HepG2 (cell line): ENCODE results near the gene TBC1D14. TPM values are rescaled to one million over a fixed set of nuclear protein-coding genes. Genes with fewer than 3 reads are reported as not detected.

Experiments
- GATAD1 ChIP-seq: IDR thresholded peaks from 2 replicates; pipeline ENCODE4 v1.6.1; 2016; ENCODE audit warnings: missing genetic modification reagents, missing compliant biosample characterization
- HOXD1 ChIP-seq: sonication (generic); formaldehyde crosslinking; IDR thresholded peaks from 2 replicates; pipeline ENCODE4 v1.5.0; 2020; ENCODE audit warnings: missing genetic modification reagents
- MAFK ChIP-seq, 2 experiments: IDR thresholded peaks in 1 of 2; conservative IDR thresholded peaks in 1 of 2; 2 replicates each; pipeline ENCODE4 v1.6.1; 2011; ENCODE audit warnings: improper control_type of control experiment in 2 of 2, low read length in 2 of 2
- MBD4 ChIP-seq: IDR thresholded peaks from 2 replicates; pipeline ENCODE4 v1.6.1; 2012; ENCODE audit warnings: low read length, inconsistent platforms, borderline replicate concordance
- MTA1 ChIP-seq: sonication (generic); formaldehyde crosslinking; IDR thresholded peaks from 2 replicates; pipeline ENCODE4 v1.4.0; 2020; ENCODE audit warnings: missing genetic modification reagents, mild to moderate bottlenecking, borderline replicate concordance
- RCOR2 ChIP-seq: IDR thresholded peaks from 2 replicates; pipeline ENCODE4 v1.6.1; 2016; ENCODE audit warnings: missing biosample characterization, missing genetic modification reagents
- SP4 ChIP-seq: sonication (generic); formaldehyde crosslinking; IDR thresholded peaks from 2 replicates; pipeline ENCODE4 v1.8.1; 2023; ENCODE audit warnings: mild to moderate bottlenecking, missing genetic modification reagents
- ZNF24 ChIP-seq: fragments of 450-650 bp; IDR thresholded peaks from 2 replicates; pipeline ENCODE4 v1.6.1; 2017; ENCODE audit warnings: antibody characterized with exemption, mild to moderate bottlenecking
- ZNF296 ChIP-seq: sonication (generic); formaldehyde crosslinking; conservative IDR thresholded peaks from 2 replicates; pipeline ENCODE4 v1.5.0; 2020; ENCODE audit warnings: mild to moderate bottlenecking, missing genetic modification reagents
- ZNF317 ChIP-seq: sonication (generic); formaldehyde crosslinking; IDR thresholded peaks from 2 replicates; pipeline ENCODE4 v1.5.0; 2020; ENCODE audit warnings: mild to moderate bottlenecking, missing genetic modification reagents
- ZNF501 ChIP-seq: sonication (generic); formaldehyde crosslinking; IDR thresholded peaks from 2 replicates; pipeline ENCODE4 v1.5.1; 2020; ENCODE audit warnings: mild to moderate bottlenecking, moderate library complexity, missing genetic modification reagents
- ZNF557 ChIP-seq: sonication (generic); formaldehyde crosslinking; IDR thresholded peaks from 2 replicates; pipeline ENCODE4 v1.4.0; 2020; ENCODE audit warnings: missing genetic modification reagents
- ZNF850 ChIP-seq: sonication (generic); formaldehyde crosslinking; conservative IDR thresholded peaks from 2 replicates; pipeline ENCODE4 v1.9.0; 2021; ENCODE audit warnings: mild to moderate bottlenecking, missing genetic modification reagents
- ZSCAN31 ChIP-seq: sonication (generic); formaldehyde crosslinking; IDR thresholded peaks from 2 replicates; pipeline ENCODE4 v1.5.0; 2020; ENCODE audit warnings: low read depth, mild to moderate bottlenecking, missing genetic modification reagents
- polyA plus RNA-seq, 8 experiments: library from polyadenylated mRNA; depleted of rRNA in 3 of 8; stranded (reverse) in 7 of 8; unstranded in 1 of 8; fragments of >200 nt; fragmentation: Illumina TruSeq in 4 of 8; extraction: Trizol in 4 of 8; gene quantifications; 2 replicates each; pipeline versions ENCODE4 v1.2.1 to v1.2.3, GENCODE V29; 2011 to 2016; ENCODE audit warnings: low read depth in 4 of 8, missing spikeins in 1 of 8, mixed read lengths in 1 of 8; ENCODE audit not compliant: insufficient read depth in 1 of 8
- total RNA-seq, 5 experiments: library from RNA; depleted of rRNA; stranded (reverse); fragments of >200 nt; fragmentation: Illumina TruSeq; extraction: Trizol; gene quantifications; 2 replicates each; pipeline ENCODE4 v1.2.3, GENCODE V29; 2016; ENCODE audit warnings: low read depth in 1 of 5
- TF ChIP-seq, protein P1 (sequence below): sonication (generic); formaldehyde crosslinking; IDR thresholded peaks from 2 replicates; pipeline ENCODE4 v1.5.0; 2020; ENCODE audit warnings: mild to moderate bottlenecking, missing genetic modification reagents
- TF ChIP-seq, protein P2 (sequence below): sonication (generic); formaldehyde crosslinking; IDR thresholded peaks from one replicate; pipeline ENCODE4 v1.5.1; 2020; ENCODE audit warnings: mild to moderate bottlenecking, missing genetic modification reagents; ENCODE audit errors: not compliant biosample characterization
- TF ChIP-seq, protein P3 (sequence below): sonication (generic); formaldehyde crosslinking; IDR thresholded peaks from 2 replicates; pipeline ENCODE4 v1.5.1; 2020; ENCODE audit warnings: missing genetic modification reagents, mild to moderate bottlenecking, borderline replicate concordance
- TF ChIP-seq, protein P4 (sequence below): sonication (generic); formaldehyde crosslinking; IDR thresholded peaks from 2 replicates; pipeline ENCODE4 v1.4.0; 2020; ENCODE audit warnings: missing genetic modification reagents

Gene TBC1D14
- total and polyA plus RNA-seq, 2 of the 13 experiments (the other 11 are each of a cell fraction or from before 2014, with no cell fraction given), result 29.5 to 46.5 TPM

DNA sequence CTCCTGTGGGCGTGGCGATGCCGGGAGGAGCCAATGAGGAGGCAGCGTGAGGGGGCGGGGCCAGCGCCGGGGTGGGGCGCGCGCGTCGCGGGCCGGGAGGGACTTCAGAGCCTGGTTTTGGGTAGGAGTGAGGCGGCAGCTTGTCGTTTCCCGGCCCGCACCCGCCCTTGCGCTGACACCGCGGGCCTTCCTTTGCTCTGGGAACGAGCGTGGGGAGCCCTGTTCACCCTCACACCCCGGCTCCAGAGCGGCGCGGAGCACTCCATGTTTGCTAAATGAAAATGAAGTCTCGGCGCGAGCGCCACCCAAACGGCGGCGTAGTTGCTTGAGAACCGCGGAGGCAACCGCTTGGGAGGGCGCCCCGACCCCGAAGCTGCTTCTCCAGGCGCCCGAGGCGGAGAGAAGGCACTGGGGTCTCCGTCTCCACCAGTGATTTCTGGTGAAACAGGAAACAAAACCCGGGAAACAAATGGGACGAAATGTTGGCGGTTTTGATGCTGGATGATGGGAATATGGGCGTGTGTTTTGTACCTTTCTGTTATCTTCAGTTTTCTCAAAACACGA is 158.7 kb downstream of the TBC1D14 start (continued):
- TF ChIP-seq, protein P1, sequence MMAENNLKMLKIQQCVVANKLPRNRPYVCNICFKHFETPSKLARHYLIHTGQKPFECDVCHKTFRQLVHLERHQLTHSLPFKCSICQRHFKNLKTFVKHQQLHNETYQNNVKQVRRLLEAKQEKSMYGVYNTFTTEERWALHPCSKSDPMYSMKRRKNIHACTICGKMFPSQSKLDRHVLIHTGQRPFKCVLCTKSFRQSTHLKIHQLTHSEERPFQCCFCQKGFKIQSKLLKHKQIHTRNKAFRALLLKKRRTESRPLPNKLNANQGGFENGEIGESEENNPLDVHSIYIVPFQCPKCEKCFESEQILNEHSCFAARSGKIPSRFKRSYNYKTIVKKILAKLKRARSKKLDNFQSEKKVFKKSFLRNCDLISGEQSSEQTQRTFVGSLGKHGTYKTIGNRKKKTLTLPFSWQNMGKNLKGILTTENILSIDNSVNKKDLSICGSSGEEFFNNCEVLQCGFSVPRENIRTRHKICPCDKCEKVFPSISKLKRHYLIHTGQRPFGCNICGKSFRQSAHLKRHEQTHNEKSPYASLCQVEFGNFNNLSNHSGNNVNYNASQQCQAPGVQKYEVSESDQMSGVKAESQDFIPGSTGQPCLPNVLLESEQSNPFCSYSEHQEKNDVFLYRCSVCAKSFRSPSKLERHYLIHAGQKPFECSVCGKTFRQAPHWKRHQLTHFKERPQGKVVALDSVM, result no peak
- TF ChIP-seq RCOR2 (CRISPR knock-in tag), result no peak
- TF ChIP-seq, protein P2, sequence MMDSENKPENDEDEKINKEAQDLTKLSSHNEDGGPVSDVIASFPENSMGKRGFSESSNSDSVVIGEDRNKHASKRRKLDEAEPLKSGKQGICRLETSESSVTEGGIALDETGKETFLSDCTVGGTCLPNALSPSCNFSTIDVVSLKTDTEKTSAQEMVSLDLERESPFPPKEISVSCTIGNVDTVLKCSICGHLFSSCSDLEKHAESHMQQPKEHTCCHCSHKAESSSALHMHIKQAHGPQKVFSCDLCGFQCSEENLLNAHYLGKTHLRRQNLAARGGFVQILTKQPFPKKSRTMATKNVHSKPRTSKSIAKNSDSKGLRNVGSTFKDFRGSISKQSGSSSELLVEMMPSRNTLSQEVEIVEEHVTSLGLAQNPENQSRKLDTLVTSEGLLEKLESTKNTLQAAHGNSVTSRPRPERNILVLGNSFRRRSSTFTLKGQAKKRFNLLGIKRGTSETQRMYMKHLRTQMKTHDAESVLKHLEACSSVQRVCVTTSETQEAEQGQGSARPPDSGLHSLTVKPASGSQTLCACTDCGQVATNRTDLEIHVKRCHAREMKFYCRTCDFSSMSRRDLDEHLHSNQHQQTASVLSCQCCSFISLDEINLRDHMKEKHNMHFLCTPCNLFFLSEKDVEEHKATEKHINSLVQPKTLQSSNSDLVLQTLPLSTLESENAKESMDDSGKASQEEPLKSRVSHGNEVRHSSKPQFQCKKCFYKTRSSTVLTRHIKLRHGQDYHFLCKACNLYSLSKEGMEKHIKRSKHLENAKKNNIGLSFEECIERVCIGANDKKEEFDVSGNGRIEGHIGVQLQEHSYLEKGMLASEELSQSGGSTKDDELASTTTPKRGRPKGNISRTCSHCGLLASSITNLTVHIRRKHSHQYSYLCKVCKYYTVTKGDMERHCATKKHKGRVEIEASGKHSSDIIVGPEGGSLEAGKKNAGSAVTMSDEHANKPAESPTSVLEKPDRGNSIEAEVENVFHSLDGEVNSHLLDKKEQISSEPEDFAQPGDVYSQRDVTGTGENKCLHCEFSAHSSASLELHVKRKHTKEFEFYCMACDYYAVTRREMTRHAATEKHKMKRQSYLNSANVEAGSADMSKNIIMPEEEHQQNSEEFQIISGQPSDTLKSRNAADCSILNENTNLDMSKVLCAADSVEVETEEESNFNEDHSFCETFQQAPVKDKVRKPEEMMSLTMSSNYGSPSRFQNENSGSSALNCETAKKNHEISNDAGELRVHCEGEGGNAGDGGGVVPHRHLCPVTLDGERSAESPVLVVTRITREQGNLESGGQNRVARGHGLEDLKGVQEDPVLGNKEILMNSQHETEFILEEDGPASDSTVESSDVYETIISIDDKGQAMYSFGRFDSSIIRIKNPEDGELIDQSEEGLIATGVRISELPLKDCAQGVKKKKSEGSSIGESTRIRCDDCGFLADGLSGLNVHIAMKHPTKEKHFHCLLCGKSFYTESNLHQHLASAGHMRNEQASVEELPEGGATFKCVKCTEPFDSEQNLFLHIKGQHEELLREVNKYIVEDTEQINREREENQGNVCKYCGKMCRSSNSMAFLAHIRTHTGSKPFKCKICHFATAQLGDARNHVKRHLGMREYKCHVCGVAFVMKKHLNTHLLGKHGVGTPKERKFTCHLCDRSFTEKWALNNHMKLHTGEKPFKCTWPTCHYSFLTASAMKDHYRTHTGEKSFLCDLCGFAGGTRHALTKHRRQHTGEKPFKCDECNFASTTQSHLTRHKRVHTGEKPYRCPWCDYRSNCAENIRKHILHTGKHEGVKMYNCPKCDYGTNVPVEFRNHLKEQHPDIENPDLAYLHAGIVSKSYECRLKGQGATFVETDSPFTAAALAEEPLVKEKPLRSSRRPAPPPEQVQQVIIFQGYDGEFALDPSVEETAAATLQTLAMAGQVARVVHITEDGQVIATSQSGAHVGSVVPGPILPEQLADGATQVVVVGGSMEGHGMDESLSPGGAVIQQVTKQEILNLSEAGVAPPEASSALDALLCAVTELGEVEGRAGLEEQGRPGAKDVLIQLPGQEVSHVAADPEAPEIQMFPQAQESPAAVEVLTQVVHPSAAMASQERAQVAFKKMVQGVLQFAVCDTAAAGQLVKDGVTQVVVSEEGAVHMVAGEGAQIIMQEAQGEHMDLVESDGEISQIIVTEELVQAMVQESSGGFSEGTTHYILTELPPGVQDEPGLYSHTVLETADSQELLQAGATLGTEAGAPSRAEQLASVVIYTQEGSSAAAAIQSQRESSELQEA, result peak; percentile 7
- no peak for TF ChIP-seq GATAD1 (CRISPR knock-in tag)
- TF ChIP-seq ZNF317, result no peak
- TF ChIP-seq ZNF24, result no peak
- no peak for TF ChIP-seq ZNF850
- no peak for TF ChIP-seq ZSCAN31 (CRISPR knock-in tag)
- TF ChIP-seq SP4, result peak; percentile 64; the same call in 1 of the 2 replicates
- TF ChIP-seq ZNF501 (CRISPR knock-in tag), result no peak
- no peak for TF ChIP-seq ZNF296 (CRISPR knock-in tag)
- TF ChIP-seq MTA1 (CRISPR knock-in tag), result no peak
- TF ChIP-seq HOXD1 (CRISPR knock-in tag), result no peak
- no peak for TF ChIP-seq MAFK (conservative IDR thresholded peaks at IDR 0.05 in 1 of 2, IDR thresholded peaks at IDR 0.05 in 1 of 2; ENCODE audit: low read length in 2 of 2)
- TF ChIP-seq, protein P3, sequence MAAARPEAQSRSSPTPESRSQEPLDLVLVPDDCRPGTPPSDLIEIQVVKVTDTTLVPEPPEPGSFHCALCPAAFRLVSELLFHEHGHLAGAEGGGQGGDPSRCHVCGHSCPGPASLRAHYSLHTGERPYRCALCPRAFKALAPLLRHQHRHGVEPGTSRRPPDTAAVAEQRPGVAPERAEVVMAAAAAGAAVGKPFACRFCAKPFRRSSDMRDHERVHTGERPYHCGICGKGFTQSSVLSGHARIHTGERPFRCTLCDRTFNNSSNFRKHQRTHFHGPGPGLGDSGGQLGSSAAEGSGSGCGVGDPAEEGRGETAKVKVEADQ (CRISPR knock-in tag), result no peak
- TF ChIP-seq, protein P4, sequence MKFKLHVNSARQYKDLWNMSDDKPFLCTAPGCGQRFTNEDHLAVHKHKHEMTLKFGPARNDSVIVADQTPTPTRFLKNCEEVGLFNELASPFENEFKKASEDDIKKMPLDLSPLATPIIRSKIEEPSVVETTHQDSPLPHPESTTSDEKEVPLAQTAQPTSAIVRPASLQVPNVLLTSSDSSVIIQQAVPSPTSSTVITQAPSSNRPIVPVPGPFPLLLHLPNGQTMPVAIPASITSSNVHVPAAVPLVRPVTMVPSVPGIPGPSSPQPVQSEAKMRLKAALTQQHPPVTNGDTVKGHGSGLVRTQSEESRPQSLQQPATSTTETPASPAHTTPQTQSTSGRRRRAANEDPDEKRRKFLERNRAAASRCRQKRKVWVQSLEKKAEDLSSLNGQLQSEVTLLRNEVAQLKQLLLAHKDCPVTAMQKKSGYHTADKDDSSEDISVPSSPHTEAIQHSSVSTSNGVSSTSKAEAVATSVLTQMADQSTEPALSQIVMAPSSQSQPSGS (CRISPR knock-in tag), result no peak
- peak; percentile 48; the same call in 1 of the 2 replicates for TF ChIP-seq ZNF557 (CRISPR knock-in tag)
- no peak for TF ChIP-seq MBD4
